SK-N-SH treated with all-trans-retinoic acid at 6 μM for 48 hours (cell line): Measurements from ENCODE around the gene SLC17A2.

Experiments
- PPARA ChIP-seq: fragments of 250-450 bp; sonication (Bioruptor Pico); IDR thresholded peaks from 2 replicates; pipeline ENCODE4 v1.5.0; 2020; ENCODE audit warnings: mild to moderate bottlenecking, borderline replicate concordance
- TF ChIP-seq, protein P1 (sequence below): fragments of 250-450 bp; sonication (Bioruptor Pico); IDR thresholded peaks from 2 replicates; pipeline ENCODE4 v1.8.0; 2021; ENCODE audit warnings: low read depth, mild to moderate bottlenecking, moderate library complexity, borderline replicate concordance

Gene SLC17A2

DNA sequence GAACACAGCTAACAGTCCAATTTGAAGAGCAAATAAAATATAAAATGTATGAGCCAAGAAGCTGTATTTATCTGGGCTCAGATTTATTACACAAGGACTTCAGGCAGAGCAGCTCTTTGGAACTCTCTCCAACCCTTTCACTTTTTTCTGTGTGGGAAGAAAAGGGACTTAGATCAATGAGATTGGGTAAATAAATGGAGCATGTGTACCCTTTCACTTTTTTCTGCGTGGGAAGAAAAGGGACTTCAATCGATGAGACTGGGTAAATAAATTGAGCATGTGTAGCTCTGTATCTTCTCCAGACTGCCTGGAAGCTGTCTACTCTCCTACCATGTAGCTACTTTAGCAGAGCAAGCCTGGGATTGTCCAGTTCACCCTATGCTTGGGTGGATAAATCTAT, 67.1 kb downstream of the SLC17A2 start (continued):
- TF ChIP-seq, protein P1, sequence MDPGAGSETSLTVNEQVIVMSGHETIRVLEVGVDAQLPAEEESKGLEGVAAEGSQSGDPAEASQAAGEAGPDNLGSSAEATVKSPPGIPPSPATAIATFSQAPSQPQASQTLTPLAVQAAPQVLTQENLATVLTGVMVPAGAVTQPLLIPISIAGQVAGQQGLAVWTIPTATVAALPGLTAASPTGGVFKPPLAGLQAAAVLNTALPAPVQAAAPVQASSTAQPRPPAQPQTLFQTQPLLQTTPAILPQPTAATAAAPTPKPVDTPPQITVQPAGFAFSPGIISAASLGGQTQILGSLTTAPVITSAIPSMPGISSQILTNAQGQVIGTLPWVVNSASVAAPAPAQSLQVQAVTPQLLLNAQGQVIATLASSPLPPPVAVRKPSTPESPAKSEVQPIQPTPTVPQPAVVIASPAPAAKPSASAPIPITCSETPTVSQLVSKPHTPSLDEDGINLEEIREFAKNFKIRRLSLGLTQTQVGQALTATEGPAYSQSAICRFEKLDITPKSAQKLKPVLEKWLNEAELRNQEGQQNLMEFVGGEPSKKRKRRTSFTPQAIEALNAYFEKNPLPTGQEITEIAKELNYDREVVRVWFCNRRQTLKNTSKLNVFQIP: no peak
- no peak for TF ChIP-seq PPARA (CRISPR knock-in tag)
